Common myeloid progenitor, CD34-positive (primary cell): ENCODE results near the gene TTYH3.

Experiments used
- CTCF ChIA-PET: fragments of 350-600 bp; sonication (Branson Sonifier 250); formaldehyde crosslinking; loops from one replicate; lab custom pipeline; 2021; ENCODE audit warnings: antibody characterized with exemption; lab: Charles Lee
- POLR2A ChIA-PET: fragments of 350-600 bp; sonication (Branson Sonifier 250); formaldehyde crosslinking; loops from one replicate; lab custom pipeline; 2021; ENCODE audit warnings: antibody characterized with exemption; lab: Charles Lee
- DNase-seq, 3 donors: peaks; one replicate each; pipeline versions ENCODE4 v3.0.0 to v3.0.0-alpha.2; 2013
- H3K27ac ChIP-seq, 2 experiments: 1 replicate in 1 of 2; 2 replicates in 1 of 2; pipeline ENCODE4 v1.7.0; 2013; ENCODE audit warnings: inconsistent platforms in 2 of 2, low read length in 2 of 2, mild to moderate bottlenecking in 2 of 2, low read depth in 1 of 2, moderate library complexity in 1 of 2; ENCODE audit not compliant: severe bottlenecking in 2 of 2, insufficient read depth in 1 of 2, poor library complexity in 1 of 2
- H3K27me3 ChIP-seq, 5 experiments: replicated peaks in 2 of 5; 1 replicate in 3 of 5; 2 replicates in 2 of 5; pipeline versions ENCODE4 v1.6.1 to v1.7.0; 2013; ENCODE audit warnings: low read length in 4 of 5, mild to moderate bottlenecking in 2 of 5, moderate library complexity in 2 of 5, inconsistent platforms in 1 of 5; ENCODE audit not compliant: insufficient read depth in 5 of 5, control insufficient read depth in 4 of 5
- H3K36me3 ChIP-seq, 4 experiments: 1 replicate in 2 of 4; 2 replicates in 2 of 4; pipeline versions ENCODE4 v1.6.1 to v1.7.0; 2013; ENCODE audit warnings: low read length in 3 of 4, control low read depth in 1 of 4, mild to moderate bottlenecking in 1 of 4; ENCODE audit not compliant: control insufficient read depth in 4 of 4, insufficient read depth in 4 of 4
- H3K4me1 ChIP-seq, 4 experiments: 1 replicate in 3 of 4; 2 replicates in 1 of 4; pipeline versions ENCODE4 v1.6.1 to v1.7.1; 2013; ENCODE audit warnings: low read length in 3 of 4, mild to moderate bottlenecking in 3 of 4, control low read depth in 1 of 4, inconsistent platforms in 1 of 4, moderate library complexity in 1 of 4; ENCODE audit not compliant: control insufficient read depth in 4 of 4, insufficient read depth in 4 of 4; ENCODE audit errors: control extremely low read depth in 1 of 4
- H3K4me3 ChIP-seq, 7 experiments: 1 replicate in 4 of 7; 2 replicates in 3 of 7; pipeline versions ENCODE4 v1.5.1 to v1.7.0; 2013; ENCODE audit warnings: mild to moderate bottlenecking in 7 of 7, low read length in 6 of 7, moderate library complexity in 6 of 7, inconsistent platforms in 2 of 7, low read depth in 2 of 7, control low read depth in 1 of 7; ENCODE audit not compliant: insufficient read depth in 4 of 7, control insufficient read depth in 1 of 7; ENCODE audit errors: extremely low read depth in 1 of 7
- H3K9me3 ChIP-seq, 5 experiments: 1 replicate in 4 of 5; 2 replicates in 1 of 5; pipeline versions ENCODE4 v1.6.1 to v1.7.1; 2013; ENCODE audit warnings: low read length in 4 of 5, mild to moderate bottlenecking in 2 of 5, inconsistent platforms in 1 of 5, low read depth in 1 of 5, moderate library complexity in 1 of 5; ENCODE audit not compliant: control insufficient read depth in 4 of 5, insufficient read depth in 2 of 5; ENCODE audit errors: control extremely low read depth in 1 of 5
- WGBS: methylation state at CpG from one replicate; pipeline ENCODE4 v1.1.5; 2013; ENCODE audit not compliant: insufficient coverage; 5-methylcytosine and 5-hydroxymethylcytosine counted together

TTYH3 gene

GRCh38 chr7:2628891-2629290, 2.9 kb upstream of the TTYH3 start:
- CTCF ChIA-PET, result interaction anchor here (0.7 to 16.3 kb wide), 5 partner anchors 11 to 81 kb away, joined by 3 to 114 read pairs (median 3); no protein-coding TSS in a partner anchor
- H3K36me3 ChIP-seq, result no peaks in the 10 kb centered on the region
- no peak for DNase-seq
- peaks cover 0 to 27% (median 25%) of the 10 kb centered on the region in 4 experiments for H3K4me1 ChIP-seq
- no peak overlapping the region for H3K27ac ChIP-seq
- H3K4me3 ChIP-seq, result no peak overlapping the region
- 100% methylated on average over 4 of the region's 7 CpGs for WGBS
- POLR2A ChIA-PET, result no interaction called here
- H3K9me3 ChIP-seq, result no peaks in the 10 kb centered on the region
- H3K27me3 ChIP-seq, result no peaks in the 10 kb centered on the region

DNA sequence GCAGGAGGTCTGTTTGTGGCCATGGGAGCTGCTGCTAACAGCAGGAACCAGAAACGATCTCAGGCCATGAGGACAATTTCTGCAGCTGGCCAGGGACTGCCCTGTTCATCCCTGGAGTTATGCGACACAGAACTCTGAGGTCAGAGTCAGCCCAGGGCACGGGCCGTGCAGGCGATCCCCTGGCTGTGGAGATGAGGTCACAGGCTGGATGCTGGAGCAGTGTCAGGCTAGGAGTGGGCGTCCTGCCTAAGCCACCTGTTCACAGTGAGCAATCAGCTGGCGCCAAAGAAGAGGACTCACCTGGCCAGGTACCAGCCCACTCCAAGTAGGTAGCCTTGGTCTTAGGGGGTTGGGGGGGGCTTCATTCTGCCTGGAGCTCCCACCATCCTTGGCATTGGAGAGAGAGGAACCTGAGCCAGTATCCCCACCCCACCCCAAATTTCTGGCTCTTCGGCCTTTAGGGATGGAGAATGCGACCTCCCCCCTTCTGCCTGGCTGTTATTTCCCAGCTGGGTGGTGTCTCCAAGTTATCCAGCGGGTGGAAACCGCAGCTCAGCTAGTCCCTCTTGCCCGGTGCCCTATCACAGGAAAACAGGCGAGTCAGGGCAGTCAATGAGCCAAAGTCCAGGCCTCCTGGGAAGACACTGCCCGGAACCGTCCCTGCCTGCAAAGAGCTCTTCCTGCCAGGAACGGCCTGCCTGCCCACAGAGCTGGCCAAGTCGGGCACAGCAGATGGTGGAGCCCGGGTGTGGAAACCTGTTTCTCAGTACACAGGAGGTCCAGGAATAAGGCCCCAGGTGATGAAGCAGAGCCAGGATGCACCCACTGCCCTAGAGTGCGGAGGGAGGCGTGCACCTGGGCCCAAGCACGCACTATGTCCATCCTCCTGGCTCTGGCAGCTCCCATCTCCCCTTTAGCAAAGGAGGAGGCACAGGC, 1.8 kb upstream of the TTYH3 start:
- Histone ChIP-seq H3K27me3 (no peaks in the 10 kb centered on the region), H3K4me3 (no peak overlapping the region), H3K4me1 (peaks cover 0 to 35% (median 26%) of the 10 kb centered on the region in 4 experiments), H3K9me3 (no peaks in the 10 kb centered on the region), H3K36me3 (no peaks in the 10 kb centered on the region), H3K27ac (no peak overlapping the region)
- POLR2A ChIA-PET, result no interaction called here
- WGBS, result 87% methylated on average over 19 of the region's 21 CpGs
- no peak for DNase-seq
- CTCF ChIA-PET, result interaction anchor here (0.9 to 16.3 kb wide), 4 partner anchors 11 to 79 kb away, joined by 3 to 114 read pairs (median 4); no protein-coding TSS in a partner anchor

- CTCF ChIA-PET, result interaction anchor here (0.6 to 1.6 kb wide), 4 partner anchors 11 to 86 kb away, joined by 3 to 4 read pairs (median 3); no protein-coding TSS in a partner anchor
- Histone ChIP-seq H3K4me3 (peak overlapping the region; percentile 53 to 95 (median 84)), H3K27me3 (no peaks in the 10 kb centered on the region), H3K36me3 (peaks cover 0 to 8% (median 0%) of the 10 kb centered on the region in 4 experiments), H3K4me1 (peaks cover 0 to 63% (median 45%) of the 10 kb centered on the region in 4 experiments), H3K27ac (peak overlapping the region; percentile 54 to 83), H3K9me3 (no peaks in the 10 kb centered on the region)
- WGBS, result 0% methylated on average over 27 of the region's 35 CpGs
- POLR2A ChIA-PET, result interaction anchor here (1.0 kb wide), 1 partner anchor 12 kb away, joined by 5 read pairs; no protein-coding TSS in a partner anchor
- DNase-seq, result peak; percentile 41 to 76 (median 72)
These were observed 1.1 kb downstream of the TTYH3 start for GRCh38 chr7:2632733-2633537.

GRCh38 chr7:2633538-2634266, 1.9 kb downstream of the TTYH3 start:
- peak; percentile 16 to 56 (median 49) for DNase-seq
- WGBS, result 41% methylated on average over 20 of the region's 22 CpGs
- CTCF ChIA-PET, result interaction anchor here (1.0 to 1.6 kb wide), 4 partner anchors 10 to 26 kb away, joined by 3 to 4 read pairs (median 4); no protein-coding TSS in a partner anchor
- peaks cover 0 to 71% (median 45%) of the 10 kb centered on the region in 4 experiments for H3K4me1 ChIP-seq
- H3K27ac ChIP-seq, result peak overlapping the region; percentile 54 to 83
- POLR2A ChIA-PET, result no interaction called here
- peak overlapping the region; percentile 53 to 95 (median 84) for H3K4me3 ChIP-seq
- H3K27me3 ChIP-seq, result no peaks in the 10 kb centered on the region
- no peaks in the 10 kb centered on the region for H3K9me3 ChIP-seq
- peaks cover 0 to 8% (median 0%) of the 10 kb centered on the region in 4 experiments for H3K36me3 ChIP-seq

DNA sequence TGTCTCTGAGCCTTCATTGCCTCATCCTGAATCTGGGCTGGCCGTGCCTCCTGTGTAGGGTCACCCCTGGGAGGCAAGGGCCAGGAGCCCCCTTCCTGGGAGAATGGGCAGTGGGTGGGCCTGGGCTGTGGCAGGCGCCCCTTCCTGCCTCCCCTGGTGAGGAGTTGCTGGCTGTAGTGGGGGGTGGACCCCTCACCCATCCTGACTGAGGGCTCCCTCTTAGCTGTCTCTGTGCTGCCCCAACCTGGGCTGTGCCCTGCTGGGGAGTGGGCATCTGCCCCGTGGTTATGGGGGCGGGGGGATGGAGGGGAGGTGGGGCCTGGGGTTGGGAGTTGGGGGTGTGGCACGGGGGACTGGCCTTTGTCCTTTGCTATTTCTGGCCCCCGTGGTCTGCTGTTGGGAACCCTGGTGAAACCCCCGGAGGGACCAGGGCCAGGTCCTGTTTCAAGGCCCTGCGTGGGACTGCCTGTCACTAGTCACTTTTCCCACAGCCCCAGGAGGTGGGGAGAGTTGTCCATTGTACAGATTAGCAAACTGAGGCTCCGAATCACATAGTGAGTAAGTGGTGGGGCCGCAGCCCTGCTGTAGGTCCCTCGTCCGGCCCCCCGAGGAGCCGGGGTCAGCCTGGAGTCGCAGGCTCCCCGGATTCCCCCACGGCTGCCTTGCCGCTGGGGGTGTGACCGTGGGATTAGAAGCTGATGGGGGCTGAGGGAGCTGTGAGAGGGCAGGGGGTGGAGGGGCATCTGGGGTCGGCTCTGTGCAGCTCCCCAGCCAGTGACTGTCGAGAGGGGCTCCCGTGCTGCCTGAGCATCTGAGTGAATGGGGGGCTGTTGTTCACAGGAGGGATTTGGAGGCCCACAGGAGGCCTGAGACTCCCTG, 2.7 kb downstream of the TTYH3 start:
- 99% methylated on average over 13 of the region's 22 CpGs for WGBS
- Histone ChIP-seq H3K36me3 (peaks cover 0 to 16% (median 0%) of the 10 kb centered on the region in 4 experiments), H3K9me3 (no peaks in the 10 kb centered on the region), H3K4me3 (peak overlapping the region in 3 of 7 experiments; percentile 84 to 95 (median 89)), H3K4me1 (peaks cover 0 to 78% (median 45%) of the 10 kb centered on the region in 4 experiments), H3K27me3 (no peaks in the 10 kb centered on the region), H3K27ac (peak overlapping the region in 1 of 2 experiments; percentile 83)
- CTCF ChIA-PET, result interaction anchor here (1.0 to 1.9 kb wide), 5 partner anchors 11 to 26 kb away, joined by 3 to 6 read pairs (median 4); no protein-coding TSS in a partner anchor
- no peak for DNase-seq
- POLR2A ChIA-PET, result interaction anchor here (1.1 kb wide), 1 partner anchor 14 kb away, joined by 4 read pairs; no protein-coding TSS in a partner anchor
